LNCAP (cell line): ENCODE measurements around the gene EPSTI1.

Source experiments
- TF ChIP-seq, protein P1 (sequence below): fragments of 450-650 bp; IDR thresholded peaks from 2 replicates; pipeline ENCODE4 v1.5.1; 2017; ENCODE audit warnings: mild to moderate bottlenecking

Gene EPSTI1

GRCh38 chr13:42899266-42899665 is 92.8 kb downstream of the EPSTI1 start:
- TF ChIP-seq, protein P1, sequence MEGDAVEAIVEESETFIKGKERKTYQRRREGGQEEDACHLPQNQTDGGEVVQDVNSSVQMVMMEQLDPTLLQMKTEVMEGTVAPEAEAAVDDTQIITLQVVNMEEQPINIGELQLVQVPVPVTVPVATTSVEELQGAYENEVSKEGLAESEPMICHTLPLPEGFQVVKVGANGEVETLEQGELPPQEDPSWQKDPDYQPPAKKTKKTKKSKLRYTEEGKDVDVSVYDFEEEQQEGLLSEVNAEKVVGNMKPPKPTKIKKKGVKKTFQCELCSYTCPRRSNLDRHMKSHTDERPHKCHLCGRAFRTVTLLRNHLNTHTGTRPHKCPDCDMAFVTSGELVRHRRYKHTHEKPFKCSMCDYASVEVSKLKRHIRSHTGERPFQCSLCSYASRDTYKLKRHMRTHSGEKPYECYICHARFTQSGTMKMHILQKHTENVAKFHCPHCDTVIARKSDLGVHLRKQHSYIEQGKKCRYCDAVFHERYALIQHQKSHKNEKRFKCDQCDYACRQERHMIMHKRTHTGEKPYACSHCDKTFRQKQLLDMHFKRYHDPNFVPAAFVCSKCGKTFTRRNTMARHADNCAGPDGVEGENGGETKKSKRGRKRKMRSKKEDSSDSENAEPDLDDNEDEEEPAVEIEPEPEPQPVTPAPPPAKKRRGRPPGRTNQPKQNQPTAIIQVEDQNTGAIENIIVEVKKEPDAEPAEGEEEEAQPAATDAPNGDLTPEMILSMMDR, result no peak

GRCh38 chr13:42895776-42896175 is 96.3 kb downstream of the EPSTI1 start:
- TF ChIP-seq, protein P1, result no peak

DNA sequence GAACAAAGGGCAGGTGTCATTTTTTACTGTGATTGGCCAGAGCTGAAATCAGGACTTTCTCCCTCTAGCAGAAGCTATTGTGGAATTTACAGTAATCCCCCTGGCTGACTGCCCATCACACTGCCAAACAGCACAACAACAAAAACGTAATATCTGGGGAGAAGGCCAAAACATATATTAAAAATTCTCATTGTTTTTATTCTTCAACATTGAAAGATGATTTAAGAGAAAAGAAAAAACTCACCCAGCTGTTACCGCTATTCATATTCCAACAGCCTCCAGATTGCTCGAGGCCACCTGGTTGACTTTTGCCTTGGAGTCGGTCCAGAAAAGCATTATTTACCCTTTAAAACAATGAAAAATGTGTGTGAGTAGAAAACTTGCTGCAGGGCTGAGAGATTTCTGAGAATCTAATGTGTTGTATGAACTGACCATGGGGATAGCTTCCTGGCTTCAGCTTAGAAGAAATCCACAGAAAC is 97.2 kb downstream of the EPSTI1 start:
- TF ChIP-seq, protein P1, result no peak

DNA sequence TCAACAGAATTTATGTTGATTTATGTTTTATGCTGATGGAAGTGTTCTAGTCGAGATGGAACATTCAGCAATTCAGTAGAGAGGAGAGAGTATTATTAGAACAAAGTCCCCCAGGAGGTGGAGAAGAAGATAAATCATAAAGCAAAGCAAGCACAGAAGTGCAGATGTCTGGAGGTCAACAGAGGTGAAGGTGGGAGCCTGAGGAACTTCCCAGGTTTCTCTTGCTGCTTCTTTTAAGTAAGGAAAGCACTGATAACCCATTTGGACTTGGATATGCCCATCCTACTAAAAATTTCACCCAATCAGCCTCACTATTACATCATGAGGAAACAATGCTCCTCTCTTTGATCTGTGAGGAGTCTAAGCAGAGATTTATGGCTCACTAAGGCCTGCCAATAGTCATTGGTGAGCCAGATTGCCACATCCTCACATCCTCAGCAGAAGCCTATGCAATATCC is 98.8 kb downstream of the EPSTI1 start:
- TF ChIP-seq, protein P1, result no peak

DNA sequence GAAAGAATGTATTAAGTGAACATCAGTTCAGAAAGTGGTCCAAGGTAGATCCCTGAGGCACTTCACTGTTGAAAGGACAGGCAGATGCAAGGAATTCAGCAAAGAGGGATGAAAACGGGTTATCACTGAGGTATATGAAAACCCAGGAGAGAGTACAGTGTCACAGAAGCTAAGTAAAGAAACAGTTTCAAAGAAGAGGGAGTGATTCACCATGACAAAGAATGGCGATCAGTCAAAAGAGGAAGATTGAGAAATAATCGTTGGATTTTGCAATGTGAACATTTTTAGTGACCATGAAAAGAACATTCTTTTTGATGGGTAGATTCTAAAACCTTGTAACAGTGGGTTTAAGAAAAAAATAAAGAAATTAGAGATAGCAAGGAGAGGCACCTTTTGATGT is 99.3 kb downstream of the EPSTI1 start:
- TF ChIP-seq, protein P1, result no peak

DNA sequence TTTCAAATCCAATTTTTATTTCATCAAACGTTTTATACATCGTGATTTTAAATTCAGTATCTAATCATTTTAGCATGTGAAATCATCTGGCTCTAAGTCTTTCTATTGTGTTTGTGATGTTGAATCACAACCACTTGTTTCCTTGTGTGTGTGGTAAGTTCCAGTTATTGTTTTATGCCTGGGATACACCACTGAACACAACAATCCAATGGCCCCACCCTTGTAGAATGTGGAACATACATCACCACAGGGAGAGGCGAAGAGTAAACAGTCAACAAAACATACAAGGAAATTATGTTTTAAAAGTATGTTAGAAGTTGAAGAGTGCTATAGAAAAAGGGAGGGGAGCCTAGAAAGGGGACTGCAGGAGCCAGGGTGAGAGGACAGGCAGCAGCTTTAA is 100.5 kb downstream of the EPSTI1 start:
- TF ChIP-seq, protein P1, result no peak

- TF ChIP-seq, protein P1, result no peak
These were observed 106.7 kb downstream of the EPSTI1 start for GRCh38 chr13:42885325-42885724.
